Type B pancreatic cell (in vitro differentiated cells): Measurements from ENCODE around the gene EEF1A2. TPM values are rescaled to one million over a fixed set of nuclear protein-coding genes. Genes with fewer than 3 reads are reported as not detected.

Experiments
- DNase-seq: peaks from one replicate; pipeline ENCODE4 v3.0.0; 2021; ENCODE audit warnings: mixed read lengths; ENCODE audit not compliant: unreplicated experiment; ENCODE audit errors: extremely low spot score
- H3K27ac Mint-ChIP-seq: 2 replicates; pipeline ENCODE4 v1.8.0; 2021; ENCODE audit warnings: mild to moderate bottlenecking, mixed read lengths
- H3K27me3 Mint-ChIP-seq: 2 replicates; pipeline ENCODE4 v1.8.0; 2021; ENCODE audit warnings: mixed read lengths
- H3K36me3 Mint-ChIP-seq: 2 replicates; pipeline ENCODE4 v1.8.0; 2021; ENCODE audit warnings: mixed read lengths
- H3K4me1 Mint-ChIP-seq: one replicate; pipeline ENCODE4 v1.8.0; 2021; ENCODE audit warnings: mixed read lengths; ENCODE audit not compliant: unreplicated experiment
- H3K4me3 Mint-ChIP-seq: 2 replicates; pipeline ENCODE4 v1.8.0; 2021; ENCODE audit warnings: mild to moderate bottlenecking, mixed read lengths
- H3K9me3 Mint-ChIP-seq: 2 replicates; pipeline ENCODE4 v1.8.0; 2021; ENCODE audit warnings: mixed read lengths
- CTCF ChIP-seq: fragments of 200-600 bp; sonication (generic); conservative IDR thresholded peaks from 2 replicates; pipeline ENCODE4 v1.5.0; 2021; ENCODE audit warnings: antibody characterized with exemption, mild to moderate bottlenecking
- total RNA-seq: library from RNA; stranded (reverse); gene quantifications from 2 replicates; pipeline ENCODE4 v1.2.1, GENCODE V29; 2021; ENCODE audit warnings: low replicate concordance

EEF1A2 gene
- total RNA-seq, 1 donor from 2014 or later, result 20.5 TPM

GRCh38 chr20:63539092-63539430 is 40.2 kb upstream of the EEF1A2 start:
- no peaks in the 10 kb centered on the region for H3K27me3 Mint-ChIP-seq
- H3K4me1 Mint-ChIP-seq, result peaks cover 3% of the 10 kb centered on the region
- no peak overlapping the region for H3K27ac Mint-ChIP-seq
- H3K36me3 Mint-ChIP-seq, result no peaks in the 10 kb centered on the region
- no peaks in the 10 kb centered on the region for H3K9me3 Mint-ChIP-seq
- no peak for DNase-seq
- TF ChIP-seq CTCF, result no peak
- H3K4me3 Mint-ChIP-seq, result no peak overlapping the region

DNA sequence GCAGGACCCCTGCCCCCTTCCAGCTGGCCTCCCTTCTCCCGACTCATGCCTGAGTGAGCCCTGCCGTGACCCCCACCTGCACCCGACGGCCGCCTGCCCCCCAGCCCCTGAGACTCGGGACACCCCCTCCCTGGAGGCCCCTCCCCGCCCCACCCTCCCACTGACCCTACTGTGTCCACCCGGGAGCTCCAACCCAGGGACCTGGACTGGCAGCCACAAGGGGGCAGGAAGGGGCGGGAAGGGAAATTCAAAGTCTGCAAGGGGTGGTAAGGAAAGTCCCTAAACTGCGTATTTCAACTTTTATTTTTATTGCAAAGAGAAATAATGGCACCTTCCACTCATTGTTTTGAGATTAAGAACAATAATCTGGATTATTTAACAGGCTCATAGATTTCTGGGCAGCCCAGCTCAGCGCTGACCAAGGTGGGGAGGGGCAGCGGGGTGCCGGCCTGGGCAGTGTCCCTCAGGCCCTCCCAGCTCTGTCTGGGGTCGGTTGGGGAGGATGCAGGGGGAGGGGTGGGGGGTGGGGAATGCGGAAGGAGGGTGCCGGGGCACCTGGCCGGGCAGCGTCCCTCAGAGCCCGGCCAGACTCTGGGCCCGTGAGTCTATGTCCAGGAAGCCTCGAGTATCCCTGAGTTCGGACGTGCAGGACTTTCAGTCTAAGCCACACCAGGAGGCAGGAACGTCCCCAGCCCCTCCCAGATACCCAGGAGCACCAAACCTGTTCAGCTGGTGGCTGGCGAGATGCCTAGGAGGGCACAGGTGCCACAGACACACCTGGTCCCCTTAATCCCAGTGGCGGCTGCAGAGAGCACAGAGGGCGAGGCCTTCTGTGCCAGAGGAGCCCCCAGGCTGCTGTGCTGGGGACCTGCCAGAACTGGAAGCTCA is 39.6 kb upstream of the EEF1A2 start:
- H3K36me3 Mint-ChIP-seq, result no peaks in the 10 kb centered on the region
- peak; percentile 63 for TF ChIP-seq CTCF
- H3K9me3 Mint-ChIP-seq, result no peaks in the 10 kb centered on the region
- no peak overlapping the region for H3K27ac Mint-ChIP-seq
- no peaks in the 10 kb centered on the region for H3K27me3 Mint-ChIP-seq
- DNase-seq, result no peak
- peak overlapping the region; percentile 41 for H3K4me3 Mint-ChIP-seq
- H3K4me1 Mint-ChIP-seq, result peaks cover 3% of the 10 kb centered on the region

DNA sequence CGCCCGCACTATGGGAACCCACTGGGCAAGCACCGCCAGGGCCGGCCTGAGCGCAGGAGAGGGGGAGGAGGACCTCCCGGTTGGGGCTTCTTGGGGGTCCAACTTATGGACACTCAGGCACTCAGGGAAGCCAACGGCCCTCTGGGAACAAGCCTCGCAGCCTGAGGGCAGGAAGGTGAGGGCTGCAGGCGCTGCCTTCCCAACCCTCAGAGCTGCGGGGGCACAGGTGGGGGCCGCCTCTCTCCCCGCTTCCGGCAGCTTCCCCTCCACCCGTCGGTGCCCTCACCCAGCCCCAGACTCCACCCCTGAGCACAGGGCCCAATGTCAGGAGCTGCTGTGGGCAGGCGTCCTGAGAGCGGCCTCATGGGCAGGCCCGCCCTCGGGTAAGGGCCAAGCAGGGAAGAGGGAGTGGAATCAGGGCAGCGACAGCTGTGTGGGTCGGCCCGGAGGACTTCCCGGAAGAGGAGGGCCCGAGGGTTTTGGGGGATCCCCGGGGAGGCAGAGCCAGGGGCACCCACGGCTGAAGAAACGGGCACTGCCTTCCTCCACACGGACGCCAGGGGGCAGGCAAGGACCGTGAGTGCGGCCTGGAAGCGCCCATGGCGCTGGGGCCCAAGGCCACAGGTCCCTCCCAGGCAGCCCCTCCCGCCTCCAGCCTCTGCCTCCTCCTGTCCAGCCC is 38.8 kb upstream of the EEF1A2 start:
- H3K27ac Mint-ChIP-seq, result peak overlapping the region; percentile 39
- H3K36me3 Mint-ChIP-seq, result no peaks in the 10 kb centered on the region
- no peaks in the 10 kb centered on the region for H3K27me3 Mint-ChIP-seq
- H3K9me3 Mint-ChIP-seq, result no peaks in the 10 kb centered on the region
- H3K4me1 Mint-ChIP-seq, result peaks cover 3% of the 10 kb centered on the region
- H3K4me3 Mint-ChIP-seq, result peak overlapping the region; percentile 41
- peak; percentile 99 for TF ChIP-seq CTCF
- DNase-seq, result no peak

DNA sequence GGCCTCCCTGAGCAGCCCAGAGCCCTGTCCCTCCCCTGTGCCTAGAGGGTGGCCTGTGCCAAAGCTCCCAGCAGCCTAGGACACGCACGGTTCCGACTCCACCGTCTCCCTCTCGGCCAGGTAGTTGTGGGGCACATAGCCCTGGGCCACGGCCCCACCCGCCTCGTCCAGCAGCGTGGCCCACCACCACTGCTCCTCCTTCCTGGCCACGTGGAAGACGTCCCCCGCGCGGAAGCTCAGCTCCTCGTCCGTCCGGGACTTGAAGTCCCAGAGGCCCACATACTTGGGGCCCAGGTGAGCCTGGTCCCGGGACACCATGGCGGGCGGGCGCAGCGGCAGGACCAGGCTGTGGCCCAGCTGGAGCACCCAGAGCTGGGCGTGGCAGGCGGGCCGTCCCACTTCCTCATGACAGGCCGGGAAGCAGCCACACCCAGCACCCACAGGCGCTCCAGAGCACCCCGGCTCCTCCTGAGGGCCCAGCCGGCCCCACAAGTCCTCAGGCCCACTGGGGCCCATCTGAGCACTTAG is 38.2 kb upstream of the EEF1A2 start, which contains the start of gene PTK6:
Gene PTK6 (minus strand): TSS at position 380 of the 528 bp plus-strand sequence. CDS start 62 bp downstream, at position 318.
- Mint-ChIP-seq H3K9me3 (no peaks in the 10 kb centered on the region), H3K4me1 (peaks cover 5% of the 10 kb centered on the region), H3K27me3 (no peaks in the 10 kb centered on the region), H3K4me3 (peak within 1 kb of the TSS; percentile 41), H3K36me3 (no peaks in the 10 kb centered on the region), H3K27ac (peak within 1 kb of the TSS; percentile 61)
- no peak for TF ChIP-seq CTCF
- no peak for DNase-seq

DNA sequence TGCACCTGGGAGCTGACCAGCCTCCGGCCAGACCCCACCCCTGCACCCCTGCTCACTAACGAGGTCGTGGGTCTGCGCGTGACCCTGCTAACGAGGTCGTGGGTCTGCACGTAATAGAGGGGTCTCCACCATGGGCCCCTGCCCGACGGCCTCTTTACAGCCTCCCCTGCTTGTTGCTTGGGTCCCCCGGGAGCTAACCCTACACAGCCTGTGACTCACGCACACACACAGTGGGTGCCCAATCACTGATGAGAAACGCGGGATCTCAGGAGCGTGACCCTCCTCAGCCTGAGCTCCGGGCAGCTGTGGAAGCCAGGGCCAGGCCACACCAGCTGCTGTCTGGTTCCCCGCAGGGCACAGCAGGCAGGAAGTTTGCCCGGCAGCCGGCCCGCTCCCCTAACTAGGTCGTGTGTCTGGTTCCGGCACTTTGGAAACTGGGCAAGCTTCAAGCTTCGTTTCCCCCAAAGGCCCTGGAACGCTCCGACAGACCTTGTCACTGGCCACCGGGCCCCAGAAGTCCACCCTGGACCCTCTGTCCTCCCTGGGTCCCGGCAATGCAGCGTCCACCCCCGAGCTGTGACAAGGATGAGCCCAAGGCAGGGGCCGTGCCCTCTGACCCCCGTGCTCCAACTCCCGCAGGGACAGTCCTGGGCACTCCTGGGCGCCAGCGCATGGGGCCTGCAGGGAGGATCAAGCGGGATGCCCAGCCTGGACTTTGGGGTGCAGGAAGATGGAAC is 37.5 kb upstream of the EEF1A2 start:
- TF ChIP-seq CTCF, result no peak
- Mint-ChIP-seq H3K4me1 (peaks cover 8% of the 10 kb centered on the region), H3K4me3 (peak overlapping the region; percentile 20), H3K36me3 (no peaks in the 10 kb centered on the region), H3K27ac (peak overlapping the region; percentile 61), H3K27me3 (no peaks in the 10 kb centered on the region), H3K9me3 (no peaks in the 10 kb centered on the region)
- DNase-seq, result no peak
